ENCODE measurements around the gene MBOAT7. TPM values are rescaled to one million over a fixed set of nuclear protein-coding genes. Genes with fewer than 3 reads are reported as not detected.

The MBOAT7 gene
- total RNA-seq, 4 donors from 2014 or later: 5.3 to 47.8 (median 19.2) TPM

GRCh38 chr19:54128796-54129616, 60.4 kb downstream of the MBOAT7 start:
- H3K4me1 ChIP-seq: no peaks in the 10 kb centered on the region
- no peaks in the 10 kb centered on the region for H3K36me3 ChIP-seq
- H3K9me3 ChIP-seq: no peaks in the 10 kb centered on the region
- TF ChIP-seq POLR2A (IDR thresholded peaks at IDR 0.05): no peak
- no peak for TF ChIP-seq CTCF (IDR thresholded peaks at IDR 0.05)
- H3K27me3 ChIP-seq: no peaks in the 10 kb centered on the region
- intact Hi-C loops (cut with DNase I; ENCODE audit: low total_unique reads): no loop called here
- no peak overlapping the region for H3K27ac ChIP-seq
- no peak overlapping the region for H3K4me3 ChIP-seq
- DNase-seq: no peak

- Histone ChIP-seq H3K27ac (no peak overlapping the region), H3K9me3 (no peaks in the 10 kb centered on the region), H3K36me3 (no peaks in the 10 kb centered on the region), H3K27me3 (no peaks in the 10 kb centered on the region), H3K4me3 (no peak overlapping the region), H3K4me1 (no peaks in the 10 kb centered on the region)
- intact Hi-C loops (cut with DNase I; ENCODE audit: low total_unique reads): no loop called here
- no peak for DNase-seq
- TF ChIP-seq CTCF (IDR thresholded peaks at IDR 0.05) (no peak), POLR2A (IDR thresholded peaks at IDR 0.05) (no peak)
Observed at GRCh38 chr19:54128441-54128725, 61.0 kb downstream of the MBOAT7 start.

GRCh38 chr19:54127688-54128440, 61.5 kb downstream of the MBOAT7 start:
- Histone ChIP-seq H3K4me3 (no peak overlapping the region), H3K27me3 (no peaks in the 10 kb centered on the region), H3K9me3 (no peaks in the 10 kb centered on the region), H3K36me3 (no peaks in the 10 kb centered on the region), H3K4me1 (no peaks in the 10 kb centered on the region), H3K27ac (no peak overlapping the region)
- intact Hi-C loops (cut with DNase I; ENCODE audit: low total_unique reads): no loop called here
- DNase-seq: no peak
- TF ChIP-seq CTCF (IDR thresholded peaks at IDR 0.05): no peak
- TF ChIP-seq POLR2A (IDR thresholded peaks at IDR 0.05): no peak

GRCh38 chr19:54125713-54126112, 63.7 kb downstream of the MBOAT7 start:
- H3K4me3 ChIP-seq: no peak overlapping the region
- no peaks in the 10 kb centered on the region for H3K27me3 ChIP-seq
- no peaks in the 10 kb centered on the region for H3K36me3 ChIP-seq
- no peak for DNase-seq
- TF ChIP-seq POLR2A (IDR thresholded peaks at IDR 0.05) (no peak), CTCF (IDR thresholded peaks at IDR 0.05) (no peak)
- H3K9me3 ChIP-seq: no peaks in the 10 kb centered on the region
- intact Hi-C loops (cut with DNase I; ENCODE audit: low total_unique reads): no loop called here
- no peak overlapping the region for H3K27ac ChIP-seq
- H3K4me1 ChIP-seq: no peaks in the 10 kb centered on the region

- no peak overlapping the region for H3K27ac ChIP-seq
- no peak overlapping the region for H3K4me3 ChIP-seq
- DNase-seq: no peak
- H3K4me1 ChIP-seq: no peaks in the 10 kb centered on the region
- no peaks in the 10 kb centered on the region for H3K9me3 ChIP-seq
- intact Hi-C loops (cut with DNase I; ENCODE audit: low total_unique reads): no loop called here
- H3K27me3 ChIP-seq: no peaks in the 10 kb centered on the region
- TF ChIP-seq CTCF (IDR thresholded peaks at IDR 0.05) (no peak), POLR2A (IDR thresholded peaks at IDR 0.05) (no peak)
- no peaks in the 10 kb centered on the region for H3K36me3 ChIP-seq
Observed at GRCh38 chr19:54124393-54124792, 65.0 kb downstream of the MBOAT7 start.
